ENCODE data around the gene CNDP2.

Gene CNDP2

DNA sequence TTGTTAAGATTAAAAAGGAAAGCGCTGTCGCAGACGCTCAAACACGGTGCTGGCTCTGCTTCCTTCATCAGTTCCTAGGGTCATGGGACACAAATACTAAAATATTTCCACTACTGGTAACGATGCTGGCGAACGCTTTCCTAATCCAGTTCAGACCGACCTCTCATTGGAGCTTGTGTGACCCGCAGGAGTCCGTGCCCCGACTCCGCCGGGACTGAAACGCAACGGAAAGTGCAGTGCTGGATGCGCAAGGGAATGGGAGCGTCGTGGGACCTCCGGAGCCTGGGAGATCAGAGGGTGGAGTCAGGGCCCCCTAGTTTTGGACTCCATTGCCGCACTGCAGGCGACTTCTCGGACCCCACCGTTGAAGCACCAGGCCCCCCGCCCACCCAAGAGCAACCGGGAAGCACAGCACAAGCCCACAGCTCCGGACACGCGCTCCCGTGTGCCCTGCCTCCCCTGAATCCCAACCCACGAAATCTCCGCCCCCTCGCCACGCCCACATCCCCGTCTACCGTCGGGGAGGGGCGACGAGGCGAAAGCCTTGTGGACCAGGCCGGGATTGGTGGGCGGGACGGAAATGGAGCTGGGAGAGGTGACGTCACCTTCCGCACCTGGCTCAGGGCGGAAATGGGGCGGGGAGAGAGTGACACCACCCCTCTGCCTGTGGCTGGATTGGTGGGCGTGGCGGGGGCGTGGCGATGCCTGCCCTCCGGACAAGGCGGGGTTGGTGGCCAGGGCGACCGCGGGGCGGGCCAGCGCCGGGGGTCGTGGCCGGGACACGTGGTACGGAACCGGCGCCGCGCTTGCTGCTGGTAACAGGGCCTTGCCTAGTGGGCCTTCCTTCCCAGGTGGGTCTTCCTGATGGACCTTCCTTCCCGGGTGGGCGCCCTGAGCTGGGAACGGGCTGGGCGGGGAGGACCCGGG lies at the start of gene CNDP2:
TSS of gene CNDP2 (plus strand) at position 783 of the 927 bp plus-strand sequence. CDS start 3,611 bp downstream, outside the sequence.
- DNase-seq (ENCODE audit: low read depth in 2 of 2) = peak; percentile 99 to 100

DNA sequence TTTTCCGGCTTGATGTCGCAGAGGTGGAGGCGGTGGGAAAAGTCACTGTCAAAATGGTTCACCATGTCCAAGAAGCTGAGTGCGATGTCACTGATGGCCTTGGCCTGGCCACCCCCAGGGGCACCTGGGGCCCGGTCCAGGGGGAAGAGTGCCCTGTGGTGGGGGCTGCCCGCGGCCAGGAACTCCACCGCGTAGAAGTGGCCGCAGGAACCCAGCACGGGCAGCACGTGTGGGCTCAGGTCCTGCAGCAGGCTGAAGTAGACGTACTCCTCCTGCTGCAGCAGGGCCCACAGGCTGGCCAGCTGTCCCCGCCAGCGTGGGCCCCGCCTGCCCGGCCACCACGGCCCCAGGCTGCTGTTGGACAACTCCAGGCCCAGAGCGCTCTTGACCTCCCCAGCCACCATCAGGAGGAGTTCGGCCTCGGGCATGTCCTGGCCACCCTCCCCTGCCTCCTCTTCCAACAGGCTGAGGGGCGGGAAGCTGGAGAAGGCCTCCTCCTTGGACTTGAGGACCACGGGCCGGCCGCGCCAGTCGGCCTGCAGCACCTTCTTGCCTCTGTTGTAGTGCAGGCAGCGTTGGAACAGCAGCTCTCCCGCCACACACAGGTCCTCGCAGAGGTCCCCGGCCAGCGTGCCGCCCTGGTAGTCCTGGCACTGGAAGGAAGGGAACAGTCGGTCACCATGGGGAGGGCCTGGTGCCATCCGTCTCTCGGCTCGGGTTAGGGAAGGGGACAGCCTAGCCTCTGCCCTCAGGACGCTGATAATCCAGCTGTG lies 49.3 kb upstream of the CNDP2 start:
- DNase-seq (ENCODE audit: low read depth in 2 of 2) = no peak

DNA sequence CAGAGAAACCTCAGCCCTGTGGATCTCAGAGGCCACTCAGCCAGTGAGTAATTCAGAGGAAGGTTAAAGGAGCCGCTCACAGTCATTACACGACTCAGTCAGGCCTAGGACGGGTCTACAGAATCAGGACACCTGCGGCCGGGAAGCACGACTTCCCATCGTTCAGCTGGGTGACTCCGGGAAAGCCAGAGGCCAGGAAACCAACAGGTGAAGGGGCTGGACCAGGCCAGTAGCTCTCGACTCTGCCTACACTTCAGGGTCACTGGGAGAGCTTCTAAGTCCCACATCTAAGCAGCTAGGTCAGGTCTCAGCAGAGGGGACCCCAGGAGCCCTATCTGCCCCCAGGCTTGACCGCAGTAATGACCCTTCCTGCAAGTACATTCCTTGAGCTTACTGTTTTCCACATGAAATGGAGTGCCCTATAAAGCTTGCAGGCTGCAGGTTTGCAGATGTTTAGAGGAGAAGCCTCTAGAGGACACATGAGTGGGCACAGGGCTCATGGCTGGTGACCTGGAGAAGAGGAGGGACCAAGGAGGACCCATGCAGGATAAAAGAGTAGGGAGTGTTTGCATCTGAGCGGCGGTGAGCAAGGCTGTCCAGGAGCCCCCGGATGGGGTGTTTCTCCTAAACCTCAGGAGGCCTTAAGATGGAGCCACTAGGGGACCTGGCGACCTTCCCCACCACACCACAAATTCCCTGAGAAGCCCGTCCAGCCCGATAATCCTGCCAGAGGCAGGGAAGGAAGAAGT lies 48.6 kb upstream of the CNDP2 start:
- DNase-seq (ENCODE audit: low read depth in 2 of 2) = no peak

DNA sequence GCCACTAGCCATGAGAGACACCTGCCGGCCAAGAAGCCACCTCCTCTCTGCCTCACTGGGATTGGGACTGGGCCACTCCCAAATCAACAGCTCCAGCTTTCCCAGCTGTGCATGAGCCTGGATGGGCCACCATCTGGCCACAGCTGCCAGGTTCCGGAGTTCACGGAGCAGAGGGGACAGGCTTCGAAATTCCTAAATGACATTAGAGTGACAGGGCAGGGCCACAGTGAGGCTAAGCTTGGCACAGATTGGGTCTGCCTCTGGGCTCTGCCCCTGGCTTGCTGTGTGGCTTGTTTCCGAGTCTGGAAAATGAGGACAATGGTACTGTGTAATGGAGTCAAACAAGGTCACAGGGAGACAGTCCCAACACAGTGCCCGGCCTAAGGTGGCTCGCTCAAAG lies 45.5 kb upstream of the CNDP2 start:
- no peak for DNase-seq (ENCODE audit: low read depth in 2 of 2)

DNA sequence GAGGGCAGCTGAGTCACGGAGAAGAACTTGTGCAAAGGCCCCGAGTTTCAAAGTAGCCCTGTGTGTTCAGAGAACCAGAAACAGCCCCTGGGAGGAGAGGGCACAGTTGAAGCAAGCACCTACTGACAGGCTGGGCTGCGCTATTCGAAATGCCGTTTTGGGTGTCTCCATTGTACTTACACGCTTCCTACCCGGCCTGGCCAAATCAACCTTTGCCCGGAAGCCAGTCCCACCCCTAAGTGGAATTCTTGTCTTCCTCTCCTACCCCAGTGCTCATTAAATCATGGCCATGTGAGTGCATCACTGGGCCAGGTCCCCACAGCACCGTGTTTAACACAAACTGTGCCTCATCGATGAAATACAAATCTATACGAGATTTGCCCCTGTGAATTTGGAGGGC lies 45.0 kb upstream of the CNDP2 start:
- no peak for DNase-seq (ENCODE audit: low read depth in 2 of 2)

DNA sequence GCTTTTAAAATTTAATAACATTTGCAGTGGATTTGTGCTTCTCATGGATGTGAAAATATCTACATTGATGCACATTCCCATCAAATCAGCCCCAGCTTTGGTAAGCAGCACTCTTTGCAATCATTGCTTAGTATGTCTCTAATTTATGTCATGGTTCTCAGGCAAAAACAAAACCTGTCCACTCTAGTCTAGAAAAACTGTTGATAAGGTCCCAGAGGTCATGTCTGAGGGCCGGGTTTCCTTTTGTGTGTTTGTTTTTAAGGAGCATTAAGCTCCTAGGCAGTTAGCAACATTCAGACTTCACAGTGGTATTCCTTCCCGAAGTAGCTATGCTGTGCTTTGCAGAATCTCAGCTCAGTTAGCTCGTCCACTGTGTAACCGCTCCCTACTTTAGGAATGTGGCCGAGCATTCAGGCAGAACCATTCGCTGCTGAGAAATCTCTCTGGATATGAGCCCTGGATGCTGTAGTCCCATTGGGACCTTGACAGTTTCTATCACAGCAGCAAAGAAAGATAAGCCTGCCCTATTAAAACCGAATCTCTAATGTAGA lies 43.1 kb upstream of the CNDP2 start:
- no peak for DNase-seq (ENCODE audit: low read depth in 2 of 2)

DNA sequence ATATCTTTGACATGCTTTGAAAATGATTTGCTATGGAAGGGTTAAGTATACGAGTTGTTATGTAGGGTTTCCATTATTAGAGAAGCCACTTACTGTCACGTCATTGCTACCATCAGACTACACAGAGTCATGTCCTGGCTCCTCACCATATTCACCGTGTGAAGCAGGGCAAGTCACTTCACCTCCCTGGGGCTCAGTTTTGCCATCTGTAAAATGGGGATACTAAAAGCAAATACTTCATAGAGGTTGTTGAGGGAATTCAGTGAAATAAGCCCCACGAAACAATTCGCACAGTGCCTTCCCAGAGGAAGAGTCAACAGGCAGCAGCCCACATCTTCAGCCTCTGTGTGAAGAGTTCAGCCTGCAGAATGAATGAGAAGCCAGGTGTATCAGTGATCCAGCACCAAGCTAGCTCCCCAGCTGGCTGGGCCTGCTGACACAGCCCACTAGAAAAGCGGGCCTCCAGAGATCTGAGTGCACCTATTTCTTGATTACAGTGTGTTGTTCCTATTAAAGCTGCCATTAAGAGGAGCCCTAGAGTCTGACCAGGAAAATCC lies 42.4 kb upstream of the CNDP2 start:
- DNase-seq (ENCODE audit: low read depth in 2 of 2) = no peak

DNA sequence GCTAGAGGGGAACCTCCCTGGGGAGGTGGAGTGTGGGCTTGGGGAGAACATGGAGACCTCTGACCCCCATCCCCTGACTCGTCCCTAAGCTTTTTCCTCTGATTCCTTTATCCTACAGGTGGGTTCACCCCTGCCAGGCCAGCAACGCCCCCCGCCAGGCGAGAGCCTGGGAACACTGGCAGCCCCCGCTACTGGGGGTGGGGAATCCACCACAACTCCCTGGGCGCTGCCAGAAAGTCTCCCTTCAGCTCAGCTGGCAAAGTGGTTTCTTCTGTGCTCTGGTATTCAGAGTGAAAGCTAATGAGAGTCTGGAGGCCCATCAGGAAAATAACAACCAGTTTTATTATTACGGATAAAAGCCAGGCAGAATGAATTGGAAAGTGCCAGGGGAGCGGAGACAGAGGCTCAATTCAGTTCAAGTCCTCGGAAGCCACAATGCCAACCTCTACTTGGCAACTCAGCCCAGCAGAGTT lies 41.8 kb upstream of the CNDP2 start:
- no peak for DNase-seq (ENCODE audit: low read depth in 2 of 2)

DNA sequence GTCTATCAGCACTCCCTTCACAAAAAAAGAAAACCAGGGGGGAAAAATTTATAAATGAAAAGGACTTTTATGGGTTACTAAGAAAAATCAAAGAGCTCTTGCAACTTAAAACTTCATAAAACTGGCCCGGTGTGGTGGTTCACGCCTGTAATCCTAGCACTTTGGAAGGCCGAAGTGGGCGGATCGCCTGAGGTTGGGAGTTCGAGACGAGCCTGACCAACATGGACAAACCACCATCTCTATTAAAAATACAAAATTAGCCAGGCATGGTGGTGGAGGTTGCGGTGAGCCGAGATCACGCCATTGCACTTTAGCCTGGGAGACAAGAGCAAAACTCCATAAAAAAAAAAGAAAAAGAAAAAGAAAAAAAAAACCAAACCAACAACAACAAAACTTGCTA lies 40.8 kb upstream of the CNDP2 start:
- DNase-seq (ENCODE audit: low read depth in 2 of 2) = no peak

DNA sequence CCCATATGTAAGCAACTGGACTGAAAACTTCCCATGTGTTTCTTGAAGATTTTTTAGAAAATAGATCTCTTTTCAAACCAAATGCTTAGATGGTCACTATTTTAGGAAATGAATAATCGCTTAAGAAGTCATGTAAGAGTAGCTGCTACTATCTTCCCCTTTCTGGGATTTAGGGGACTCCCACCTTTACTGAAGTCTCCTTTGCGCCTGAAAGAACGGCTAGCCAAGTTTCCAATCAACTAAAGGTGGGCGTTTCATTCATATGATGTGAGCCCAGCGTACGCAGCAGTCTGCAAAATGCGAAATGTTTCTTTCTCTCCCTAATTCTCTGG lies 40.2 kb upstream of the CNDP2 start:
- no peak for DNase-seq (ENCODE audit: low read depth in 2 of 2)

DNA sequence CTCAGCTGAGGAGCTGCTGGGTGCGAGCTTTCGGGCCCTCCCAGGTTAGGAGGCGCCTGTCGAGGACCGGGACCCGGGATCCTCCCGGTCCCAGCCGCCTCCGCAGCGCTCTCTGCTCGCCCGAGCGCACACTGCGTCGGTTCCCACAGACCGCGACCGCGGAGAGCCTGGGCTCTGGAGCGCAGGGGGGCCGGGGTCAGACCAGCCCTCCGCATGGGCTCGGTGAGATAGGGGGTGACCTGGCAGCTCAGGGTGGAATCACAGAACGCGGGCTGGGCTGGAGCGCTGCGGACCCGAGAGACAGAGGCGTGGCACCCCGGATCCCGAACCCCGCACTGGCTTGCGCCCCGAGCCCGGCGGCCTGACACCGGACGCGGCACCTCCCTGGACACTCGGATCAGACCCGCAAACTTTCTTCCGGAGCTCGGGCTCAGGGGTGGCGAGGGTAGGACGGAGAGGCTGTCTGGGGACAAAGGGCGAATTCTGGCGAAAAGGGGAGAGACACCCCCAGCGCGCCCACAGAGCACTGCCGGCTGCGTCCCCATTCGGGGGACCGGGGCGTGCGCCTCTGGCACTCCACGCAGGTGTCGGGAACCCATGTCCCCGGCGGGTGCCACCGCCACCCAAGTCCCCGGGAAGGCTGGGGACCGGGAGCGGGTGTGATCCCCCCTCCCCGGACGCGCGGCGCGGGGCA lies 39.7 kb upstream of the CNDP2 start:
- no peak for DNase-seq (ENCODE audit: low read depth in 2 of 2)

DNA sequence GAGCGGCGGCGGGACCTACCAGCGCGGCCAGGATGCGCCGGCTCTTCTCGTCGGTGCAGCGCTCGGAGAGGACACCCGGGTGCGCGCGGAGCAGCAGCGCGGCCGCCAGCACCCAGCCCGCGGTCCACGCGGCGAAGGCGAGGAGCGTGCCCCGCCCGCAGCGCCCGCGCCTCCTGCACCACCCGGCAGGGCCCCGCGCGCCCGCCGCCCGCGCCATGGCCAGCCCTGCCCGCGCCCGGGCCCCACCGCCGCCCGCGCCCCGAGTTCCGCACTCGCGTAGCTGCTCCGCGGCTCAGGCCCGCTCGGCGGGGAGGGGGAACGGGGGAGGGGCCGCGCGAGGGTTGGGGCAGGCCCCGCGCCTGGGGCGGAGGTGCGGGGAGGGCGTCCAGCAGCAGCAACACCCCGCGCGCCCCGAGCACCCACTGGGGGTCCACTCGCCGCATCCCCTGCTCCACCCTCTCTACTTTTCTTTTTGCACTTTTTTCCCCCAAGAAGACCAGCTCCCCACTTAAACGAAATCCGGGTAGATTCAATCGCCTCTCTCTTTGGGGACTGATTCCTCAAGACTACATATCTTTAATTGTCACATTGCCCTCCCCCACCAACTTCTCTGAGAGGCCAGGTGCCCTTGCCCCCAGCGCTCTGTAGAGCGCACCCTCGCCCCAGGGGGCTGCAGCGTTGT lies 39.0 kb upstream of the CNDP2 start, which contains the start of gene DIPK1C:
TSS of gene DIPK1C (minus strand) at position 266 of the 682 bp plus-strand sequence. CDS start at position 217, 49 bp downstream.
- peak in 1 of 2 donors; percentile 3 for DNase-seq (ENCODE audit: low read depth in 2 of 2)

DNA sequence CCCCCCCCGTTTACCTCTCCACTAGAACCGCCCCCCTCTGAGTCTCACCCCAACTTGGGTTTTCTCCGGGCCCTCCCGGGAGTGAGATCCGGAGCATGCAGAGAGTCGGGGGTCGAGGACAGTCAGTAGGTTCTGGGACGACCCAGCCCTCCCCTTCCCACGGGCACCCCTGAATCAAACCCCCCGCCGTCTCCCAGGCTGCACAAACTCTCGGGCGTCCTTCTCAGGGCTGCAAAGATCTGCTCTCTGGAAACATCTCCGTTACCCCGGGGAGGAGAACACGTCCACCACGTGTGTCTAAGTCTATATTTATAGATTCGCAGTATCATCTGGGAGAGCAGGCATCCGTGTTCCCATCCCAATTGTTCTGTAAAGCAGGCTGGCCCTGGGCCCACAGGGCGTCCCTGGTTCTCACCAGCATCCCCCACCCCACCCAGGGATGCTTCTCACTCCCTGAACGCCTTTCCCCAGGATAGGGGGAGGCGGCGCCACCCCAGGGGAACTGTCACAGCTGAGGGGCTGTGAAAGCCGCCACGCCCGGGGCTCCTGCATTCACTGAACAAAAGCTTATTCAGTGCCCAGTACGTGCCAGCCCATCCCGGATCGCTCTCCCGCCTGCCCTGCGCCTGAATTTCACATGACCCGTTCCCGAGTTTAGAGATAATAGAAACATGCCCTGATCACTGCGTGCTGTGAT lies 38.3 kb upstream of the CNDP2 start:
- DNase-seq (ENCODE audit: low read depth in 2 of 2) = no peak

DNA sequence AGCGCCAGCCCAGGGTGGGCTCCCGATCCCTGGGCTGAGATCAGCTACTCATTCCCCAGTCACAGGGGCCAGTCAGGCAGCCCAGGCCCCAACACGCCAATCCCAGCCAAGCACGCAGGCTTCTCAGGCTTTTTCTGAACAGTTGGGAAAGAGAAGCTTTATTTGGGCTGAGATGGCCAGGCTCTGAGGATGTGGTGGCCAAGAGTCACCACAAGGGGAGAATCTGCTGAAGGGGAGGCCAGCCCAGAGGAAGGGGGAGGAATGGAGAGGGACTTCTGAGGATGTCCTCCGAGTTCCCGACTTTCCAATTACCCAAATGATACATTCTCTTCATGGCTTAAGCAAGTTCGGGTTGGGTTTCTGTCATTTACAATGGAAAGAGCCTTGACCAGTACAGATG lies 36.3 kb upstream of the CNDP2 start:
- no peak for DNase-seq (ENCODE audit: low read depth in 2 of 2)

DNA sequence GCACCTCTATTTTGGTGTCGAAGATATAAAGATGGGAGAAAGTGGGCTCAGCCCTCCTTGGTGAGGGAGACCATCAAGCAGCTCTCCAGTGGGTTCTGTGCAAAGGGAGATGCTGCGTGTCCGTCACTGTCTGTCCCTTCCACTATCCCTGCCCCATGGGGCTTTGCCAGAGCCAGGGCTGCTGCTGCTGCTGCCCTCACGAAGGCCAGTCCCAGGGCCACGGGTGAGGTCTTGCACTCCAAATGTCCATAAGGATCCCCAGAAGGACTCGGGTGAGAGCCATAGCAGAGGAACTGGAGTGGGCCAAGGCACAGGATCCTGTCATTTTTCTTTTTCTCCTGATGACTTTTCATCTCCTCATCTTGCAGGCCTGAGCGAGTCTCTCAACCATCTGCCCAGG lies 35.3 kb upstream of the CNDP2 start:
- no peak for DNase-seq (ENCODE audit: low read depth in 2 of 2)

DNA sequence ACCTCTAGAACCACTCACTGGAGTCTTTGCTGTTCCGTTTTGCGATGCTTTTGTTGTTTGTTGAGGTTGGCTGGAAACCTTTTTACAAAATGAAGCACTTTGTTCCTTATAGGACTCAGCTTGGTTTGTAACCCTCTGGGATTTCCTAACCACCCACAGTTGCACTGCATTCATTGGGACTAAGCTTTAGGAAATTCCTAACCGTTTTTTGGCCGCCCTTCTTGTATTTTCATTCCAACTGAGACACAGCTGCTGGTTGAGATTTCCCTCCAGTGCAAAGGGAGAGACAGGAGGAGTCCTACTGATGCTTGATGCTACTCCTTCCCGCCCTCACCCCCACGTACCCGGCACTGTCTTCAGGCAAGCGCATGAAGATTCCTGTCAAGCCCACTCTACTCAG lies 32.9 kb upstream of the CNDP2 start:
- no peak for DNase-seq (ENCODE audit: low read depth in 2 of 2)

DNA sequence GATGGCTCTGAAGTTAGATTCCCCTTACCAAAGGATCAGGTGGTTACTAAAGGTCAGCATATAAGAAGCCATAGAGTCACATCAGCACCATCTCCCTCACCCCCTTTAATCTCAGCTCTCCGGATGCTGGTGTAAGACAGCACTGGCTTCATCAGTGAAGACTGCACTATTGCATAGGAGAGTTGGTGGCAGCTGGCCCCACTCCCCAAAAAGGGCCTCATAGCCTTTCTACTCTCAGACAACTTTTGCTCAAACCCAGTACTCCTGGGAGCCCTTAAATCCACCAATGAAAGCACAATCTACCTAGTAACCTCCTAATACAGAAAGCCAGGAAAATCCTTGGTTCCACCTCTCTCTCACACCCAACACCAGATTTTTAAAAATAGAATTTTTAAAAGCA lies 32.2 kb upstream of the CNDP2 start:
- DNase-seq (ENCODE audit: low read depth in 2 of 2) = no peak

DNA sequence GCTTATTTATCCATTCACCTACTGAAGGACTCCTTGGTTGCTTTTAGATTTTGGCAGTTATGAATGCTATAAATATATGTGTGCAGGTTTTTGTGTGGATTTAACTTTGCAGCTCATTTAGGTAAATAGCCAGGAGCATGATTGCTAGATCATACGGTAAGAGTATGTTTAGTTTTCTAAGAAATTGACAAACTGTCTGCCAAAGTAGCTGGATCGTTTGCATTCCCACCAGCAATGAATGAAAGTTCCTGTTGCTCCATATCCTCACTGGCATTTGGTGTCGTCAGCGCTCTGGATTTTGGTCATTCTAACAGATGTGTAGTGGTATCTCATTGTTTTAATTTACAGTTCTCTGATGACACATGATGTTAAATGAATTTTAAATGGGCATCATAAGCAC lies 30.4 kb upstream of the CNDP2 start:
- DNase-seq (ENCODE audit: low read depth in 2 of 2) = no peak

DNA sequence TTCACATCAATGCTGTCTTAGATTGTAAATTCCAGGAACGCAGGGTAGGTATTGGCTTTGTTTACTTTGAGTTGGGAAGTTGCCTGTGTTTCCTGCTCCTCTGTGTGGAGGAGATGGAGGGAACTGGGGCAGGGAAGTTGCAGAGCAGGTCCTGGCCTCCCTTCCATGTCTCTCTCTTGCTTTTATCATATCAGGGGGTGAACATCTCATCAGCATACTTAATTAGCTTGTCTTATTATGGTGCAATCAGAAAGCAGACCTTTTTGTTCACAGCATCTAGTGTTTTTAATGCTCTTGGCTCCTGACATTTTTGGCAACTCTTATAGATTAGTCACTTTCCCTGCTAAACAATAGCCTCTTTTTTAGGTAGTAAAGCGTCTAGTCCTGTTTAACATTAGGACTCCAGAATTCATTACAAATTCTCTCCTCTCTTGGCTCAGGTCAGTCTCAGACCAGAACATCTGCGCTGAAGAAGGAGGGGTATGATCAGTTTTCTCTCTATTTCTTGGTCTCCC lies 27.6 kb upstream of the CNDP2 start:
- DNase-seq (ENCODE audit: low read depth in 2 of 2) = no peak
